Stimulated activated CD4-positive, alpha-beta T cell treated with anti-CD3 and anti-CD28 coated beads, Interleukin-4, amount 100 ng/mL, for 24 hours (primary cell): Measurements from ENCODE around the gene GJD2.

Source experiments
- DNase-seq: peaks from one replicate; pipeline ENCODE4 v3.0.0-alpha.2; 2020

The GJD2 gene

DNA sequence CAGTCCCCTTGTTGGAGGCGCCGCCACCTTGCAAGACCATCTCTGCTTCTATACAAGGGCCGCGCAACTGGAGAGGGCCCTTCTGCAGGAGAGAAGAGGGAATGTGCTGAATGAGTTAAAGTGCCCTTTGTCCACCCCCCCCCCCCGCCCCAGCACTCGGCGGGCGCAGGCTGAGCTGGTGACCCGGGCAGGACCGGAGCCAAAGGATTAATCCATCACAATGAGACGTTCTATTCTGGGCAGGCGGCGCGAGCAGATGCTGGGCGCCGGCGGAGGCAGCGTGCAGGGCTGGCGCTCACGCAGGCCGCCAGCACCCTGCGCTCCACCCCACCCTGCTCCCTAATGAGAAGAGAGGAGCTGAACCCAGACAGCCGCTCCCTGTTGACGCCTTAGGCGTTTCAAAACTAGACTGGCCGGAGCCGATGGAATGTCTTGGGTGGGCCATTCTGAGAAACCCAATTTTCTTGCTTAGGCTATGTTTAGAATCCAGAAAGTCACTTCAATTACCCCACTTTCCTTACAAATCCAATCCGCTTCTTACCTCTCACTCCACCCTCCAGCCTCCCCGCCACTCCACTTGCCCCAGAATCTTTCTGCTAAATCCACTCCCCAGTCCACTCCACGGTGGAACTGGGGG is 32.9 kb downstream of the GJD2 start:
- no peak for DNase-seq

DNA sequence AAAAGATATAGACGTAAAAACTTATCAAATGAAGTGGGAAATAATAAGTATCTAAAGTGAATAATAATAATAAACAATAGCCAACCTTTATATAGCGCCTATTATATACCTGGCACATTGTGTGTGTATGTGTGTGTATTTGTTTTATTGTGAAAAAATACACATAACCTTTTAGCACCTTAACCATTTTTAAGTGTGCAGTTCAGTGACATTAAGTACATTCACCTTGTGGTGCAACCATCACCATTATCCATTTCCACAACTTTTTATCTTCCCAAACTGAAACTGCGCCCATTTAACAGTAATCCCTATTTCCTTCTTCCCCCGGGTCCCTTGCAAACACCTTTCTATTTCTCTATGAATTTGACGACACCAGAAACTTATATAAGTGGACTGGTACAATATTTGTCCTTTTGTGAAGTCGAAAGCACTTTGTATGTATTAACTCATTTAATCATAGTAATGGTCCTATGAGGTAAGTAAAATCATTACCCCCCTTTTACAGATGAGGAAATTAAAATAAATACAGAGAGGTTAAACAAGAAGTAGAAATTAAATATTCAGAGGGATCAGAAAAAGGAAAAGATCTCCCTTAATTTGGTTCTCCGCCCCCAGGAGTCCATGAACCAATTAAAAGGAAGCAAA is 33.5 kb downstream of the GJD2 start:
- no peak for DNase-seq

DNA sequence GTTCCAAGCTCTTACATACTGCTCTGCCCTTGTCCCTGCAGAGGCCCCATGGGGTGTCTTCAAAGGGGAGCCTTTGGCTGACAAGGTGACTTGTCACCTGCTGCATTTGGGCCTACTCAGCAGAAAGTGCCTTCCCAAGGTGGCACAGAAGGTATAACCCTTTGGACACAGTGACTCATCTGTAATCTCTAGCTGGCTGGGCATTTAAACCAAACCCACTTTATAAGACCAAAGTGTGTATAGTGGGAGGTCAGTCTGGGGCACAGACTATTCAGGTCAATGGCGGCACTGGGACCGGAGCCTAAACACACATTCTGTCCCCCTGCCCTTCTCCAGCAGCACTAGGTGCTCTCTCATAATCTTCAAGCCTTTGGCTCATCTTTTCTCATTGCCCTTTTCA is 35.1 kb downstream of the GJD2 start:
- no peak for DNase-seq

DNA sequence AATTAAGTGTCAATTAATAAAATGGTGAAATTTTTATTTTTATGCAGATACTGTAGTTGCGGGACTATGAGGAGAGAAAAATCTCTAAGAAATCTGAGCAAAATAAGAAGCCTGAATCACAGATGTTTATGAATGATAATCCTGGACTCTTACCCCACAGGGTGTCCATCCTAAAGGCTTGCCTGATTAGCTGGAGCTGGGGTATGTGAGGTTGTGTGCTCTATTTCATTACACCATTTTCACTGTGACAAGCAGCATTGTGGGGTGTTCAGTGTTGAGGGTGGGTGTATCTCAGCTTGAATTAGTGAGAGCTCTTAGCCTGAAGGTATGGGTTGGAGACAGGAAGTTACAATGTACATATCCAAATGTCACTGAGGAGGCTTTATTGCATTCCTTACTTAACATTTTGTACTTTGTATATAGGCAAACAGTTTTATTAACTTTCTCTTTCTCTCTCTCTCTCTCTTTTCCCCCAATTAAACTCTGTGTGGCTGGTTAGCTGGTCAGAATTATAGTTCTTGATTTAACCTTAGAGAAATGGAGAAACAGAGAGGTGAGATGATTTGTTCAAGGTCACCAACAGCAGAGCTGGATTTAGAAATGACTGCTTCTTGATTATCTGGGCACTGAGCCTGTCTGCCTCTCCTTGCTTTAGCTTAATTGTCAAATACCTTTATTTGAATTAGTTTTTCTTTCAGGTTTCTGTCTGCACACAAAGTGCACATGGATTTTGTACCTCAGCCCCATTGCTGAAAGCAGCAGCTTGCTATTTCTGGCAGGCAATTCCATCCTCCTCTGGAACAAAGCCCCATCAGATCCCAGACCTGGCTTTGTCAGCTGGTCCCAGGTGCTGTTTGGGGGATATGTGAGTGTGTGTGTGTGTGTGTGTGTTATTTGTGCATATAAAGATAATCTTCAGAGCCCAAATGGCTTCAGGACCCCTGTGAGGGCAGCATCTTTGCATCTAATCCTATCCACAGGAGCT is 35.8 kb downstream of the GJD2 start:
- no peak for DNase-seq

DNA sequence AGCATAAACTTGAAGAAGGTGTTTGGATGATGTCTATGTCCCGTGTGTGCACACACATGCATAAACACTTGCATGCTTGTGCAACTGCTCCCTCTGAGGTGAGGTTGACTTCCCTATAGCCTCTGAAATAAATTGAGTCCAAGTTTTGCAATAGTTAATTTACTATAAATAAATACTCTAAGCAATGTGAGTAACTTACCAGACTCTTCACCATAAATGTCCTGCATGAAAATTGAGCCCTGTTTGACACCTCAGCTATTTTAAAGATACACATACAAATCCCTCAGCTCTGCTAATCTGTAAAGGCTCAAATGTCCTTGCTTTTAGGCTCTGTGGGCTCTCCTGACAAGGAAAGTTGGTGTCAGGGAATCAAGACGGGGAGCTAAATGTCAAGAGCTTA is 37.1 kb downstream of the GJD2 start:
- DNase-seq, result no peak

DNA sequence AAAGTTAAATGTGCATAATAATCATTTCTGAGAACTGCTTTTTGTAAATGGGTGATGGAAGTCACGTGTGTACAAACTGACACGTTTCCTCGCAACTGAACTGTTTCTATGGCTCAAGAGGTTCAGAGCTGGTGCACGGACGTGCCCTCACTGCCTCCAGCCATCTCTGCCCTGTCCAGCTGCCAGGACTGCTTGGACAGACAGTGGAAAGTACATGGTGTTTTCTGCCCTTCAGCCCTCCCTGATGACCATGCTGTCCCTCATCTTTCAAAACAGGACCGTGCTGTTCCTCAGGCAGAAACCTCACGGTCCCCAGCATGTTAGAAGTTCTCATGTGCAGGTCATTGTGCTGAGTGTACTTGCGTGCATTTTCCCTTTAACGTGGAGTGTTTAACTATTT is 38.7 kb downstream of the GJD2 start:
- DNase-seq, result no peak

DNA sequence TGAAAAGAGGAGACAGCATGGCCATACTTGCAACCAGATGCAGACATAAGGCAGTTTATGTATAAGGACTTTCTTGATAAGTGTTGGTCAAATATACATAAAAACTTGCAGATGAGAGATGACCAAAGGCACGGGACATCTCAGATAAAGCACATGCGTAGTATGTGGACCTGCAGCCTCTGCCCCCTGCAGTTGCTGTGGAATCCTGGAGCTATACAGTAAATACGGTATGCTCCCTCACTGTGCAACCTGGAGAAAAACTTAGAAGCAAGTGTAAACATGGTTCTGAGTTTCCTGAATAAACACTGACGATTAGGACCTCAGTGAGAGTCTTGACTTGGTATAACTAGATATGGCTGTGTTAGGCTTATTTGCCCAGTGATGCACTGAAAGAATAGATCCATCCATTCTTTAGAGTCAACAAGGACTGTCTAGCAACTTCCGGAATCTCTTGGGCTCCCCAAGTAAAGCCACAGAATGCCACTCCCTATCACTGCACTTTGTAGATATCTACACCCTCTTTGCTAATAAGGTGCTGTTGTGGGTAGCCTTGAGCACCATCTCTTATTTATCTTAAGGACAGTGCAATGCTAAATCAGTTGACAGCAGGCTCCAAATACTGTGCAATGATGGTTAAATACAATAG is 40.2 kb downstream of the GJD2 start:
- no peak for DNase-seq

DNA sequence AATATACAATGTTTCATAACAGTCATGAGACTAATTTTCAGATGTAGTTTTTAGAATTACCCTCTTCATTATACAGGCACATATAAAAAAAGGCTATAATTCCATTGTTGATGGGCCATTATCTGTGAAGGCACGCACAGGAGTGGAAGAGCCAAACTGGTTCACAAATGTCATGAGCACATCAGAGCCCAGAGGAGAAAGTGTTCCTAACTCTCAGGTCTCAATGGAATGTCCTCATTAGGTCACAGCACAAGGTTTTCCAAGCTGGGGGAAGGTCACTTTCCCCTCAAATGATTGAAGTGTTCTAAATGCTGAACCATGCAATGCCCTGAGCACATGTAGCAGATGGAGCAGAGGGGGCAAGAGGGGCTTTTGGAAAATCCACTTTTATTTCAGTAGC is 41.2 kb downstream of the GJD2 start:
- no peak for DNase-seq

DNA sequence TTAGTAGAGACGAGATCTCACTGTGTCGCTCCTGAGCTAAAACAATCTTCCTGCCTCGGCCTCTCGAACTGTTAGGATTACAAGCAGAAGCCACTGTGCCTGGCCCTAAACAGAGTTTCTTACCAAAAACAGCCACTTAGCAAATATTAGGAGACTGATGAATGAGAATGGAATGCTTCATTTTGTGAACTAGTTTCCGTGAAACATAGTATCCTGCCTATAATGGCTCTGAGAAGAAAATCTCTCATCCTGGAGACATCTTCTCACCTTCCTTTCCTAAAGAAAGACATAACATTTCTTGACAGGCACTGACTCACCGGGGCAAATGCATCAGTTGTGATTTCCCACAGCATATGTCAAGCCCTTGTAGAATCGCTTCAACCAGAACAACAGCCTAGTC is 44.9 kb downstream of the GJD2 start:
- no peak for DNase-seq

DNA sequence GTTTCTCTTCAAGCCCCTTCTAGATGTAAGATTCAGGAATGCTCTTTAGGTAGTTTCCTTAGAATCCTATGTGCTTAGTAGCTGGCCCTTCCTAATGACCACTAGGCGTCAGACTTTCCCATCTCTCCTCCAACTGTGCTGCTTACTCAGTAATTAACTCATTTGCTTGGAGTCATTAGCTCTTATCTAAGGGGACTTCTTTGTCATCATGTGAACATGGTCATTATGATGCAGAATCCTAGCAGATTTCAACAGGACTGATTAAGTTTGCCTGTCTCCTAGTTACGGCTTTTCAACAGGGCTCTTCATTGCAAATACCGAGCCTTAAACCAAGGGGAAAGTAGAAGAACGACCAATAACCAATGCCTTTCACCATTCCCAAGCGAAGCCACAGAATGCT is 46.4 kb downstream of the GJD2 start:
- no peak for DNase-seq

DNA sequence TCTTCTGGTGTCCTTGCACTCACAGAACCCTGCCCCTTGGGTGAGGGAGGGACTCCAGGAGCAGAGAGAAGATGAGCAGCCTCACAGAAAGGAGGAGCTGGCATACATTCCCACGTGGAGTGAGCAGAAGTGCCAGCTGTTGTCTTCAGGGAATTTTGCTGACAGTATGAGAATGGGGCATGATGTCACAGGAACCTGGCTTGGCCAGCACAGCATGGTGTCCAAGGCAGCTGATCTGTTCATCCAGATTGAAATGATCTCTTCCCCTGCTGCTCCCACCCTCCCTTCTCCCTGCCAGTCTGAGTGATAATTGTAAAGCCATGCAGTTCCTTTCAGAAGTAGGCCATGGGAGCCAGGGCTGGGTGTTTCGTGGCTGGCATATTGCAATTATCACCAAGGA is 53.3 kb downstream of the GJD2 start:
- no peak for DNase-seq
